HCT116 (cell line): ENCODE data around the gene PXYLP1. TPM values are rescaled to one million over a fixed set of nuclear protein-coding genes. Genes with fewer than 3 reads are reported as not detected.

Source experiments
- ATAC-seq: fragments of 200-7000 bp; cut with Tn5 transposase; 2 replicates; pipeline ENCODE4 v1.9.1; 2020; ENCODE audit warnings: mild to moderate bottlenecking, moderate library complexity
- BruUV-seq: library from RNA; stranded (reverse); fragments of 400-500 nt; replicated peaks from 2 replicates; lab custom pipeline; 2021; lab: Mats Ljungman, UMichigan
- CTCF ChIA-PET: fragments of 300-600 bp; sonication (Branson Sonifier 250); formaldehyde crosslinking; loops from one replicate; lab custom pipeline; 2021; ENCODE audit warnings: antibody characterized with exemption; lab: Charles Lee
- POLR2A ChIA-PET: fragments of 300-600, 350-600 bp; sonication (Branson Sonifier 250); formaldehyde crosslinking; loops from one replicate; lab custom pipeline; 2021; ENCODE audit warnings: antibody characterized with exemption; lab: Charles Lee
- RAD21 ChIA-PET, 2 experiments: fragments of 300-600 bp; sonication (Branson Sonifier 250); formaldehyde crosslinking; loops; one replicate each; lab custom pipeline; 2023; ENCODE audit warnings: low total read pairs in 2 of 2; ENCODE audit not compliant: uncharacterized antibody in 2 of 2, unreplicated experiment in 2 of 2, low non-redundant PET in 1 of 2; lab: Charles Lee
- DNase-seq: peaks from one replicate; pipeline ENCODE4 v3.0.0-alpha.2; 2010; ENCODE audit warnings: low read depth, low spot score
- H2AFZ ChIP-seq: fragments of 200-600 bp; shearing (Covaris generic), sonication (generic); 2 replicates; pipeline ENCODE4 v1.6.1; 2017; ENCODE audit warnings: low read depth, mixed run types, mixed read lengths, antibody characterized with exemption, low read length; ENCODE audit not compliant: poor library complexity, severe bottlenecking
- H3K27ac ChIP-seq: 2 replicates; pipeline ENCODE4 v1.5.1; 2012; ENCODE audit warnings: low read depth, low read length
- H3K27me3 ChIP-seq: fragments of 200-600 bp; sonication (generic); 2 replicates; pipeline ENCODE4 v1.6.1; 2016; ENCODE audit warnings: mixed run types, low read length, mixed read lengths; ENCODE audit not compliant: insufficient read depth
- H3K36me3 ChIP-seq, 2 experiments: fragments of 200-500 bp in 1 of 2; fragments of 200-600 bp in 1 of 2; sonication (Bioruptor generic) in 1 of 2; sonication (generic) in 1 of 2; 2 replicates each; pipeline versions ENCODE4 v1.5.1 to v1.6.1; 2014 to 2016; ENCODE audit warnings: low read length in 2 of 2, inconsistent platforms in 1 of 2, mixed read lengths in 1 of 2, mixed run types in 1 of 2; ENCODE audit not compliant: insufficient read depth in 2 of 2, control insufficient read depth in 1 of 2
- H3K4me1 ChIP-seq, 2 experiments: fragments of 200-600 bp in 1 of 2; sonication (generic) in 1 of 2; 2 replicates each; pipeline versions ENCODE4 v1.5.1 to v1.6.1; 2012 to 2017; ENCODE audit warnings: low read length in 2 of 2, inconsistent platforms in 1 of 2, mild to moderate bottlenecking in 1 of 2, mixed read lengths in 1 of 2, mixed run types in 1 of 2, moderate library complexity in 1 of 2; ENCODE audit not compliant: insufficient read depth in 2 of 2, control insufficient read depth in 1 of 2
- H3K4me2 ChIP-seq: fragments of 200-600 bp; sonication (generic); 2 replicates; pipeline ENCODE4 v1.6.1; 2017; ENCODE audit warnings: mixed run types, low read length, mixed read lengths
- H3K4me3 ChIP-seq, 2 experiments: fragments of 200-600 bp in 1 of 2; sonication (generic) in 1 of 2; replicated peaks in 1 of 2; 2 replicates each; pipeline ENCODE4 v1.5.1; 2011 to 2016; ENCODE audit warnings: low read length in 2 of 2, control low read depth in 1 of 2, low read depth in 1 of 2, mild to moderate bottlenecking in 1 of 2, mixed read lengths in 1 of 2, mixed run types in 1 of 2
- H3K79me2 ChIP-seq: fragments of 200-600 bp; sonication (generic); 2 replicates; pipeline ENCODE4 v1.6.1; 2017; ENCODE audit warnings: mild to moderate bottlenecking, mixed run types, low read length, moderate library complexity, mixed read lengths; ENCODE audit not compliant: insufficient read depth
- H3K9ac ChIP-seq: fragments of 200-600 bp; sonication (generic); 2 replicates; pipeline ENCODE4 v1.6.1; 2016; ENCODE audit warnings: low read length, mixed read lengths
- H3K9me2 ChIP-seq: fragments of 200-600 bp; sonication (generic), shearing (Covaris generic); 2 replicates; pipeline ENCODE4 v1.6.1; 2017; ENCODE audit warnings: mixed run types, mild to moderate bottlenecking, moderate library complexity; ENCODE audit not compliant: insufficient read depth
- H3K9me3 ChIP-seq, 2 experiments: fragments of 200-500 bp in 1 of 2; fragments of 200-600 bp in 1 of 2; sonication (Bioruptor generic) in 1 of 2; sonication (generic) in 1 of 2; 2 replicates each; pipeline ENCODE4 v1.6.1; 2014 to 2017; ENCODE audit warnings: low read length in 2 of 2, mixed read lengths in 2 of 2, inconsistent platforms in 1 of 2, low read depth in 1 of 2, mild to moderate bottlenecking in 1 of 2, mixed run types in 1 of 2, moderate library complexity in 1 of 2; ENCODE audit not compliant: control insufficient read depth in 1 of 2, insufficient read depth in 1 of 2
- H4K20me1 ChIP-seq: fragments of 200-600 bp; sonication (generic), shearing (Covaris generic); 2 replicates; pipeline ENCODE4 v1.6.1; 2017; ENCODE audit warnings: mixed run types, mild to moderate bottlenecking, moderate library complexity; ENCODE audit not compliant: insufficient read depth
- ATF3 ChIP-seq: IDR thresholded peaks from 2 replicates; pipeline ENCODE4 v1.6.1; 2012
- CBX3 ChIP-seq: IDR thresholded peaks from 2 replicates; pipeline ENCODE4 v1.6.1; 2012; ENCODE audit warnings: low read depth
- CEBPB ChIP-seq: IDR thresholded peaks from 2 replicates; pipeline ENCODE4 v1.6.1; 2012; ENCODE audit warnings: low read depth
- EGR1 ChIP-seq: IDR thresholded peaks from 2 replicates; pipeline ENCODE4 v1.6.1; 2012; ENCODE audit warnings: low read depth
- EZH2 ChIP-seq: fragments of 200-600 bp; sonication (generic); IDR thresholded peaks from 2 replicates; pipeline ENCODE4 v1.6.1; 2017; ENCODE audit warnings: antibody characterized with exemption, mixed run types
- EZH2phosphoT487 ChIP-seq: fragments of 200-600 bp; IDR thresholded peaks from 2 replicates; pipeline ENCODE4 v1.6.1; 2018; ENCODE audit warnings: antibody characterized with exemption, borderline replicate concordance
- FOSL1 ChIP-seq: IDR thresholded peaks from 2 replicates; pipeline ENCODE4 v1.6.1; 2012; ENCODE audit warnings: low read depth
- POLR2A ChIP-seq: IDR thresholded peaks from 2 replicates; pipeline ENCODE4 v1.7.0; 2011; ENCODE audit warnings: borderline replicate concordance; ENCODE audit not compliant: insufficient read depth, insufficient read length; ENCODE audit errors: extremely low read depth
- RAD21 ChIP-seq: IDR thresholded peaks from 2 replicates; pipeline ENCODE4 v1.6.1; 2012; ENCODE audit warnings: low read depth, mild to moderate bottlenecking
- REST ChIP-seq: IDR thresholded peaks from 2 replicates; pipeline ENCODE4 v1.6.1; 2012; ENCODE audit warnings: low read depth
- SIN3A ChIP-seq: IDR thresholded peaks from 2 replicates; pipeline ENCODE4 v1.6.1; 2012; ENCODE audit warnings: low read depth
- SP1 ChIP-seq: IDR thresholded peaks from 2 replicates; pipeline ENCODE4 v1.6.1; 2012; ENCODE audit warnings: low read depth
- ZBTB33 ChIP-seq: IDR thresholded peaks from 2 replicates; pipeline ENCODE4 v1.6.1; 2011; ENCODE audit warnings: mild to moderate bottlenecking, low read length, moderate library complexity; ENCODE audit not compliant: insufficient replicate concordance; ENCODE audit errors: extremely low read depth
- ZNF274 ChIP-seq: fragments of 200-500 bp; sonication (Bioruptor generic); IDR thresholded peaks from 2 replicates; pipeline ENCODE4 v1.6.1; 2014; ENCODE audit warnings: mild to moderate bottlenecking, low read depth, low read length, inconsistent platforms
- intact Hi-C: fragments of 100-400 bp; cut with micrococcal nuclease; formaldehyde crosslinking; loops from 2 replicates; pipeline ENCODE4 v1.10.0; 2022
- total RNA-seq: library from RNA; stranded (reverse); gene quantifications from one replicate; pipeline ENCODE4 v1.2.1, GENCODE V29; 2021; ENCODE audit not compliant: unreplicated experiment

PXYLP1 gene
- total RNA-seq, 1 experiment from 2014 or later, result 15.3 TPM

GRCh38 chr3:141333836-141334626 is 102.4 kb downstream of the PXYLP1 start (continued):
- TF ChIP-seq REST (no peak), SIN3A (no peak), RAD21 (no peak), EZH2phosphoT487 (no peak), EZH2 (no peak), FOSL1 (no peak), POLR2A (no peak), SP1 (no peak)

- H2AFZ ChIP-seq, result no peak overlapping the region
- no peak overlapping the region for H3K4me2 ChIP-seq
- H3K4me3 ChIP-seq, result no peak overlapping the region
- H3K27ac ChIP-seq, result no peak overlapping the region
- ChIA-PET CTCF (no interaction called here), POLR2A (no interaction called here), RAD21 (no interaction called here)
- no peak for DNase-seq
- H3K4me1 ChIP-seq, result peaks cover 0 to 10% of the 10 kb centered on the region in 2 experiments; a peak in 2 of 4 replicates
- intact Hi-C loops, result no loop called here
- no peak overlapping the region for H3K9ac ChIP-seq
- H3K36me3 ChIP-seq, result no peaks in the 10 kb centered on the region
- H3K27me3 ChIP-seq, result no peaks in the 10 kb centered on the region
- no peaks in the 10 kb centered on the region for H4K20me1 ChIP-seq
- H3K79me2 ChIP-seq, result no peaks in the 10 kb centered on the region
- H3K9me2 ChIP-seq, result no peaks in the 10 kb centered on the region
- ATAC-seq, result no peak
- no peaks in the 10 kb centered on the region for H3K9me3 ChIP-seq
- TF ChIP-seq CEBPB (no peak), SIN3A (no peak), RAD21 (no peak), ZBTB33 (no peak), EGR1 (no peak), ZNF274 (no peak), CBX3 (no peak), ATF3 (no peak)
- BruUV-seq, result no TSS peak
These were observed 103.1 kb downstream of the PXYLP1 start for GRCh38 chr3:141334627-141335250.
